Spinal cord (tissue), 10 donors: ENCODE measurements around the gene GDF11. TPM values are rescaled to one million over a fixed set of nuclear protein-coding genes. Genes with fewer than 3 reads are reported as not detected.
A peak's percentile ranks its signal among the peaks of the same experiment; 100 is the strongest.
"Not testable (repeated sequence)": the region's sequence is repeated elsewhere in the genome, so short reads cannot be mapped to it uniquely, and the experiment has no call there.

Source experiments
- DNase-seq, 6 donors: peaks; one replicate each; pipeline versions ENCODE4 v3.0.0 to v3.0.0-alpha.2; 2013 to 2015; ENCODE audit warnings: low spot score in 6 of 6, low read depth in 4 of 6
- H3K27ac ChIP-seq: one replicate; pipeline ENCODE4 v1.5.1; 2013; ENCODE audit warnings: low read depth, low read length, control low read depth
- H3K27me3 ChIP-seq: one replicate; pipeline ENCODE4 v1.6.1; 2013; ENCODE audit warnings: low read length; ENCODE audit not compliant: control insufficient read depth, insufficient read depth
- H3K36me3 ChIP-seq: one replicate; pipeline ENCODE4 v1.6.1; 2013; ENCODE audit warnings: low read length; ENCODE audit not compliant: control insufficient read depth, insufficient read depth
- H3K4me1 ChIP-seq: one replicate; pipeline ENCODE4 v1.6.1; 2013; ENCODE audit warnings: low read length; ENCODE audit not compliant: control insufficient read depth, insufficient read depth
- H3K4me3 ChIP-seq: one replicate; pipeline ENCODE4 v1.5.1; 2013; ENCODE audit warnings: low read depth, low read length, control low read depth
- H3K9me3 ChIP-seq: one replicate; pipeline ENCODE4 v1.6.1; 2013; ENCODE audit warnings: low read length; ENCODE audit not compliant: control insufficient read depth, insufficient read depth
- WGBS: methylation state at CpG from one replicate; pipeline ENCODE4 v1.1.5; 2013; ENCODE audit warnings: missing lambda C conversion rate; ENCODE audit not compliant: insufficient coverage; 5-methylcytosine and 5-hydroxymethylcytosine counted together
- polyA plus RNA-seq, 2 donors: library from polyadenylated mRNA; unstranded; fragments of 120-200 nt; gene quantifications; one replicate each; pipeline ENCODE4 v1.2.1, GENCODE V29; 2013; ENCODE audit not compliant: insufficient read length in 2 of 2
- total RNA-seq, 2 donors: library from RNA; depleted of rRNA in 1 of 2; stranded (reverse); fragments of 120-200 nt in 1 of 2; fragments of >200 nt in 1 of 2; gene quantifications; one replicate each; pipeline versions ENCODE4 v1.2.3 to v1.2.4, GENCODE V29; 2013 to 2014
- donor health status: healthy.

The GDF11 gene
- total and polyA plus RNA-seq, 4 donors = 9.6 to 36.1 (median 21.2) TPM

- peak overlapping the region; percentile 62 for H3K4me3 ChIP-seq
- no peaks in the 10 kb centered on the region for H3K27me3 ChIP-seq
- H3K27ac ChIP-seq = peak overlapping the region; percentile 82
- peak in 3 of 6 donors; percentile 50 to 93 (median 84) for DNase-seq
- peaks cover 29% of the 10 kb centered on the region for H3K4me1 ChIP-seq
- whole genome bisulfite sequencing = 17% methylated on average over 7 of the region's 13 CpGs
- H3K36me3 ChIP-seq = peaks cover 21% of the 10 kb centered on the region
- H3K9me3 ChIP-seq = no peaks in the 10 kb centered on the region
Observed at GRCh38 chr12:55745361-55746173, 2.6 kb downstream of the GDF11 start.

- 0% methylated on average over 2 of the region's 3 CpGs for WGBS
- H3K4me1 ChIP-seq = peaks cover 29% of the 10 kb centered on the region
Observed at GRCh38 chr12:55746174-55746912, 3.4 kb downstream of the GDF11 start.

DNA sequence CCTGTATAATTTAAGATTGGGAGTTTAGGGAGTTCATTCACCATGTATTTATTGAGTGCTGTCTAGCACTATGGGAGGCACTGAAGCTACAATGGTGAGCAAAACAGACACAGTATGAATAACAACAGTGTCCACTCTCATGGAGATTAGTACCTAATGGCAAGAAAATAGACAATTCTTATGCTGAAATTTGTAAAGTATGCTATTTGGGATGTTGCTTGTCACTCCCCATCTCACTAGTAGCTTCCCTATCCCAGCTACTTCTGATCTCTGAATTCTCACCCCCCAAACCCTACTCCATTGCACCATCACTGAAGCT is 4.0 kb downstream of the GDF11 start:
- DNase-seq = no peak
- H3K4me3 ChIP-seq = no peak overlapping the region
- peaks cover 33% of the 10 kb centered on the region for H3K36me3 ChIP-seq
- H3K27me3 ChIP-seq = no peaks in the 10 kb centered on the region
- peaks cover 27% of the 10 kb centered on the region for H3K4me1 ChIP-seq
- no peaks in the 10 kb centered on the region for H3K9me3 ChIP-seq
- H3K27ac ChIP-seq = no peak overlapping the region

More at GRCh38 chr12:55746174-55746912, 3.4 kb downstream of the GDF11 start:
- peak overlapping the region; percentile 82 for H3K27ac ChIP-seq
- H3K36me3 ChIP-seq = peaks cover 28% of the 10 kb centered on the region
- no peak for DNase-seq
- no peaks in the 10 kb centered on the region for H3K9me3 ChIP-seq
- no peaks in the 10 kb centered on the region for H3K27me3 ChIP-seq
- H3K4me3 ChIP-seq = peak overlapping the region; percentile 9

DNA sequence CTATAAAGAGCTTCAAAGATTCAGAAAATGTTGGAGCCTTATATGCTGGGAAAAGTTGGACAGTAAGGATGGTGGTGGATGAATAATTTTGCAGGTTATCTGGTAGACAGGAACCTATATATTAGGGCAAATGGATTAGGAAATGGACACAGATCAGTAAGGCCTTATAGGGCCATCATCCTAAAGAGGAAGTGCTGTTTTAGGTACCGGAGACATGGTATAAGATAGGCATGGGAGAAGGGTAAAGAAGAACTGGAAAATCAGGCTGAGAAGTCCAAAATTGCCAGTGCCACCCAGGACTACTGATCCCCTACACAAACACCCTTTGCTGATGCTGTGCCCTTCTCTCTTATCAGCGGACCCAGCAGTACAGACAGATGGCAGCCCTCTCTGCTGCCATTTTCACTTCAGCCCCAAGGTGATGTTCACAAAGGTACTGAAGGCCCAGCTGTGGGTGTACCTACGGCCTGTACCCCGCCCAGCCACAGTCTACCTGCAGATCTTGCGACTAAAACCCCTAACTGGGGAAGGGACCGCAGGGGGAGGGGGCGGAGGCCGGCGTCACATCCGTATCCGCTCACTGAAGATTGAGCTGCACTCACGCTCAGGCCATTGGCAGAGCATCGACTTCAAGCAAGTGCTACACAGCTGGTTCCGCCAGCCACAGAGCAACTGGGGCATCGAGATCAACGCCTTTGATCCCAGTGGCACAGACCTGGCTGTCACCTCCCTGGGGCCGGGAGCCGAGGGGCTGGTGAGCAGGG is 5.5 kb downstream of the GDF11 start:
- H3K4me3 ChIP-seq = no peak overlapping the region
- no peaks in the 10 kb centered on the region for H3K27me3 ChIP-seq
- peaks cover 23% of the 10 kb centered on the region for H3K4me1 ChIP-seq
- H3K9me3 ChIP-seq = no peaks in the 10 kb centered on the region
- H3K36me3 ChIP-seq = peaks cover 41% of the 10 kb centered on the region
- DNase-seq = no peak
- WGBS = 91% methylated on average over 16 of the region's 18 CpGs
- no peak overlapping the region for H3K27ac ChIP-seq

DNA sequence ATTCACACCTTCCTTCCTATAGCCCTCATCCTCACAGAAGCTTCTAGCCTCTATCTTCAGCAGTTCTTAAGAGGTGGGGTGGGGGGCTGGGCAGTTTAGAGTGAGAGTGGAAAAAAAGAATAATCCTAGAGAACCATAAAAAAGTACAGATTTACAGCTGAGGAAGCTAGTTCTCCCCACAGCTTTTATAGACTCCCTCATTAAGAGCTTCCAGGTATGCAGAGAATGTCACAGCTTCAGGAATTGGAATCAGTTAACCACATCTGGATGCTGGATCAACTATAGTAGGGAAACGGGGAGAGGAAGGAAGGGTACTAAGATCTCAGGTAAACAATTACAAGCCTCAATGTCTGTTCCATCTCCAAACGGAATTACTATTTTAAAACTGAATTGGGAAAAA is 12.3 kb downstream of the GDF11 start:
- Histone ChIP-seq H3K9me3 (no peaks in the 10 kb centered on the region), H3K36me3 (peaks cover 49% of the 10 kb centered on the region), H3K27ac (no peak overlapping the region), H3K4me1 (no peaks in the 10 kb centered on the region), H3K4me3 (no peak overlapping the region), H3K27me3 (no peaks in the 10 kb centered on the region)
- no CpG with 5 or more reads among the region's 2 CpGs for WGBS
- DNase-seq = no peak

DNA sequence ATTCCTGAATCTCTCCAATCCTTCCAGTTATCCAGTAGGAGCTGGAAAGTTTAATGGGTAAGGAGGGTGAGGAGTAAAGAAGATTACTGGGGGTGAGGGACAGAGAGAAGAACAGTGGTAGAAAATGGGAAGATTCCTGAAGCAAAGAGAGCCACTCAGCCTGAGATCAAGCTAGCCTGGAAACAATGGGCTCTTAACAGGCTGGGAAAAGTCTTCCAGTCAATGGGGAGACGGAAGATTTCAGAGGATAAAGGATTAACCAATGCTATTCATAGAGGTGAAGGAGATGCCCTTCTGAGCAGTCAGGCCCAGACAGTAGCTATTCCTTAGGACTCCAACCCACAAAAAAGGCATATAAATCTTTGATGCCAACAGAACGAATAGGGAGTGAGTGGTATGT is 14.8 kb downstream of the GDF11 start:
- no peak overlapping the region for H3K4me3 ChIP-seq
- no CpG with 5 or more reads among the region's 2 CpGs for WGBS
- DNase-seq = no peak
- peaks cover 38% of the 10 kb centered on the region for H3K36me3 ChIP-seq
- H3K27ac ChIP-seq = no peak overlapping the region
- H3K9me3 ChIP-seq = no peaks in the 10 kb centered on the region
- H3K27me3 ChIP-seq = no peaks in the 10 kb centered on the region
- H3K4me1 ChIP-seq = no peaks in the 10 kb centered on the region

- H3K4me3 ChIP-seq, DNase-seq, H3K9me3 ChIP-seq, H3K27me3 ChIP-seq, H3K27ac ChIP-seq, H3K4me1 ChIP-seq: not testable (repeated sequence)
- WGBS = 100% methylated on average over 3 of the region's 4 CpGs
- peaks cover 39% of the 10 kb centered on the region for H3K36me3 ChIP-seq
Observed at GRCh38 chr12:55758575-55758974, 15.7 kb downstream of the GDF11 start.

- Histone ChIP-seq H3K27me3 (no peaks in the 10 kb centered on the region), H3K9me3 (no peaks in the 10 kb centered on the region), H3K27ac (no peak overlapping the region), H3K36me3 (peaks cover 35% of the 10 kb centered on the region), H3K4me1 (no peaks in the 10 kb centered on the region), H3K4me3 (no peak overlapping the region)
- 95% methylated on average over 5 of the region's 6 CpGs for WGBS
- no peak for DNase-seq
Observed at GRCh38 chr12:55760663-55761062, 17.7 kb downstream of the GDF11 start.

GRCh38 chr12:55762646-55763045 is 19.7 kb downstream of the GDF11 start:
- no peak for DNase-seq
- Histone ChIP-seq H3K4me1 (no peaks in the 10 kb centered on the region), H3K27me3 (no peaks in the 10 kb centered on the region), H3K27ac (no peak overlapping the region), H3K36me3 (peaks cover 35% of the 10 kb centered on the region), H3K4me3 (no peak overlapping the region), H3K9me3 (no peaks in the 10 kb centered on the region)
